KMS-11 (cell line): ENCODE data around the gene MYO16.

ENCODE experiments used
- H2AFZ ChIP-seq: fragments of 200-600 bp; sonication (generic); 2 replicates; pipeline ENCODE4 v1.6.1; 2016; ENCODE audit warnings: antibody characterized with exemption, mixed run types, low read depth
- H3K27ac ChIP-seq: fragments of 200-600 bp; sonication (generic); 2 replicates; pipeline ENCODE4 v1.6.1; 2016; ENCODE audit warnings: mild to moderate bottlenecking, mixed run types
- H3K27me3 ChIP-seq: fragments of 200-600 bp; sonication (generic); 2 replicates; pipeline ENCODE4 v1.6.1; 2017; ENCODE audit warnings: mild to moderate bottlenecking, low read depth, mixed run types, moderate library complexity; ENCODE audit not compliant: insufficient read depth
- H3K36me3 ChIP-seq: fragments of 200-600 bp; sonication (generic); 2 replicates; pipeline ENCODE4 v1.6.1; 2017; ENCODE audit warnings: mild to moderate bottlenecking, mixed run types; ENCODE audit not compliant: insufficient read depth
- H3K4me1 ChIP-seq: fragments of 200-600 bp; sonication (generic); 2 replicates; pipeline ENCODE4 v1.6.1; 2016; ENCODE audit warnings: mild to moderate bottlenecking, low read depth, mixed run types; ENCODE audit not compliant: poor library complexity, severe bottlenecking
- H3K4me2 ChIP-seq: fragments of 200-600 bp; sonication (generic); 2 replicates; pipeline ENCODE4 v1.7.0; 2016; ENCODE audit warnings: mild to moderate bottlenecking, mixed run types
- H3K4me3 ChIP-seq: fragments of 200-600 bp; sonication (generic); IDR thresholded peaks from 2 replicates; pipeline ENCODE4 v1.6.1; 2017; ENCODE audit warnings: low read depth, low read length, mixed read lengths; ENCODE audit not compliant: insufficient read depth
- H3K79me2 ChIP-seq: fragments of 200-600 bp; sonication (generic); 2 replicates; pipeline ENCODE4 v1.6.1; 2016; ENCODE audit warnings: low read depth, mixed run types; ENCODE audit not compliant: insufficient read depth
- H3K9ac ChIP-seq: fragments of 200-600 bp; sonication (generic); 2 replicates; pipeline ENCODE4 v1.6.1; 2016; ENCODE audit warnings: mild to moderate bottlenecking, mixed run types
- H4K20me1 ChIP-seq: fragments of 200-600 bp; sonication (generic); 2 replicates; pipeline ENCODE4 v1.6.1; 2016; ENCODE audit warnings: mild to moderate bottlenecking, mixed run types; ENCODE audit not compliant: insufficient read depth
- TF ChIP-seq, protein P1 (sequence below): fragments of 200-600 bp; sonication (generic); conservative IDR thresholded peaks from 2 replicates; pipeline ENCODE4 v1.6.1; 2017; ENCODE audit warnings: low read depth, mild to moderate bottlenecking, antibody characterized with exemption, low read length, moderate library complexity, mixed read lengths

Gene MYO16

DNA sequence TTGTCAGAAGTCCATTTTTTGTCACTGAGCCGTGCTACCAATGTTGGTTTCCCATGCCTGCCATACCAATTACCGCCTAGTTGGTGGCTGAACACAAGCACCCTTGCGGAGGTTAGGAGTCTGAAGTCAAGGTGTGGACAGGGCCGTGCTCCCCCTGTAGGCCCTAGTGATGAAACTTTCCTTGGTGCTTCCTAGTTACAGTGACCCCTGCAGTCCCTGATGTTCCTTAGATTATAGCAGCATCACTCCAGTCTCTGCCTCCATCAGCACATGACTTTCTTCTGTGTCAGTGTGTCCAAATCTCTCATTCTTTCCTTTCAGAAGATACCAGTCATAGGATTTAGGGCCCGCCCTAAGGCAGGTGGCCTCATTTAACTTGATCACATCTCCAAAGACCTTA is 99.0 kb downstream of the MYO16 start:
- Histone ChIP-seq H3K4me1 (no peaks in the 10 kb centered on the region), H3K27me3 (no peaks in the 10 kb centered on the region), H4K20me1 (no peaks in the 10 kb centered on the region), H3K36me3 (no peaks in the 10 kb centered on the region), H3K4me2 (no peak overlapping the region), H3K9ac (no peak overlapping the region), H3K27ac (no peak overlapping the region), H2AFZ (no peak overlapping the region), H3K79me2 (no peaks in the 10 kb centered on the region), H3K4me3 (no peak overlapping the region)
- TF ChIP-seq, protein P1, sequence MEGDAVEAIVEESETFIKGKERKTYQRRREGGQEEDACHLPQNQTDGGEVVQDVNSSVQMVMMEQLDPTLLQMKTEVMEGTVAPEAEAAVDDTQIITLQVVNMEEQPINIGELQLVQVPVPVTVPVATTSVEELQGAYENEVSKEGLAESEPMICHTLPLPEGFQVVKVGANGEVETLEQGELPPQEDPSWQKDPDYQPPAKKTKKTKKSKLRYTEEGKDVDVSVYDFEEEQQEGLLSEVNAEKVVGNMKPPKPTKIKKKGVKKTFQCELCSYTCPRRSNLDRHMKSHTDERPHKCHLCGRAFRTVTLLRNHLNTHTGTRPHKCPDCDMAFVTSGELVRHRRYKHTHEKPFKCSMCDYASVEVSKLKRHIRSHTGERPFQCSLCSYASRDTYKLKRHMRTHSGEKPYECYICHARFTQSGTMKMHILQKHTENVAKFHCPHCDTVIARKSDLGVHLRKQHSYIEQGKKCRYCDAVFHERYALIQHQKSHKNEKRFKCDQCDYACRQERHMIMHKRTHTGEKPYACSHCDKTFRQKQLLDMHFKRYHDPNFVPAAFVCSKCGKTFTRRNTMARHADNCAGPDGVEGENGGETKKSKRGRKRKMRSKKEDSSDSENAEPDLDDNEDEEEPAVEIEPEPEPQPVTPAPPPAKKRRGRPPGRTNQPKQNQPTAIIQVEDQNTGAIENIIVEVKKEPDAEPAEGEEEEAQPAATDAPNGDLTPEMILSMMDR: no peak

DNA sequence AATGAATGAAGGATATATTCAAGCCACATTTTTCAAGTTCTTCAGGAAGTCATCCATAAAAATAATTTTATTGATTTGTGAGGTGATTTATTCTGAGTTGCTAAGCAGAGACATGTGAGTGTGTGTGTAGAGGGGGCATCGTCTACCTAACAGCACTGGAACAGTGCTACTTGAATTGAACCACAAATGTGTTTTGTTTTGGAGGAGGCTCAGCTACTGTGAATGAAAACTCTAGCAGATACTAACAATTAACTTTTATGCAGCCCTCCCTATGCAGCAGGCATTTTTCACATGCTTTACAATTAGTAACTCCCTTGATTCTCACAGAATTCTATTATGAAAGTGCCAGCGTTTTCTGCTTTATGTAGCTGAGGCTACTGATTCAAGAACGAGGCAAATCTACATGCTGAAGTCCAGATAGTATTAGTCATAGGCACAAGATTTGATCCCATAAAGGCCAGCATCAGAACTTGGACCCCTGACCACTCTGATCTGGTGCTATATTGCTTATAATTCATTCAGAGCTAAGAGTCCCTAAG is 103.7 kb downstream of the MYO16 start:
- Histone ChIP-seq H3K4me1 (no peaks in the 10 kb centered on the region), H3K27me3 (no peaks in the 10 kb centered on the region), H3K79me2 (no peaks in the 10 kb centered on the region), H3K4me3 (no peak overlapping the region), H2AFZ (no peak overlapping the region), H3K27ac (no peak overlapping the region), H4K20me1 (no peaks in the 10 kb centered on the region), H3K36me3 (no peaks in the 10 kb centered on the region), H3K9ac (no peak overlapping the region), H3K4me2 (no peak overlapping the region)
- TF ChIP-seq, protein P1: no peak

DNA sequence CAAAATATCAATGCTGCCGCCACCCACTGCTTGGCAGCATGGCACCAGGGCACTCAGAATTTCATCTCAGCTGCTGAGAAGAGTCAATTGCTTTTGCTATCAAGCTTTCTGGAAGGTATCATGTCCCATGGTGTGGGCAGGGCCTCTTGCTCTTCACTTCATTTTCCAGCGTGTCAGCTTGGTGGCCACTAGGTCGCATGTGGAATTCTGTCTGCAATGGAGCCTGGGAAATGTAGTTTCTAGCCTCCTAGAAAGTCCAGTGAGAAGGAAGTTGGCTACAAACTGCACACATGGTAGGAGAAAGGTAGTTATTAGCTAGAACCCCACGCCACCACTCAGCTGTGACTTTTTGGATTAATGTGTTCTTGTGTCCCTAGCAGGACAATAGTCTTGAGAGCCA is 105.3 kb downstream of the MYO16 start:
- H3K4me2 ChIP-seq: no peak overlapping the region
- no peak overlapping the region for H3K27ac ChIP-seq
- no peaks in the 10 kb centered on the region for H3K4me1 ChIP-seq
- H3K79me2 ChIP-seq: no peaks in the 10 kb centered on the region
- H3K9ac ChIP-seq: no peak overlapping the region
- H4K20me1 ChIP-seq: no peaks in the 10 kb centered on the region
- H3K4me3 ChIP-seq: no peak overlapping the region
- H3K36me3 ChIP-seq: no peaks in the 10 kb centered on the region
- no peaks in the 10 kb centered on the region for H3K27me3 ChIP-seq
- TF ChIP-seq, protein P1: no peak
- H2AFZ ChIP-seq: no peak overlapping the region

DNA sequence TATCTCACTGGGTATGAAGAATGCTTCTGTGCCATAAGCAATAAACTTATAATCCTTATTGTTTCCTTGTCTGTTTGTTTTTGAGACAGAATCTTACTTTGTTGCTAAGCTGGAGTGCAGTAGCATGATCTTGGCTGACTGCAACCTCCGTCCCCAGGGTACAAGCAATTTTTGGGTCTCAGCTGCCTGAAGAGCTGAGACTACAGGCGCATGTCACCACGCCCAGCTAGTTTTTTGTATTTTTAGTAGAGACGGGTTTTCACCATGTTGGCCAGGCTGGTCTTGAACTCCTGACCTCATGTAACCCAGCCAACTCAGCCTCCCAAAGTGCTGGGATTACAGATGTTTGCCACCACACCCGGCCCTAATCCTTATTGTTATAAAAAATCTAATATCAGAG is 112.5 kb downstream of the MYO16 start:
- Histone ChIP-seq H3K4me1 (no peaks in the 10 kb centered on the region), H3K9ac (no peak overlapping the region), H3K36me3 (no peaks in the 10 kb centered on the region), H4K20me1 (no peaks in the 10 kb centered on the region), H3K27me3 (no peaks in the 10 kb centered on the region), H3K4me3 (no peak overlapping the region), H3K79me2 (no peaks in the 10 kb centered on the region), H3K4me2 (no peak overlapping the region), H3K27ac (no peak overlapping the region), H2AFZ (no peak overlapping the region)
- TF ChIP-seq, protein P1: no peak
